Thyroid gland (tissue), 4 donors: ENCODE data around the gene UCHL5.
A peak's percentile ranks its signal among the peaks of the same experiment; 100 is the strongest.

Source experiments
- CTCF ChIP-seq, 6 experiments: fragments of 200-600 bp in 3 of 6; fragments of 450-650 bp in 3 of 6; sonication (generic) in 3 of 6; IDR thresholded peaks; one replicate each; pipeline ENCODE4 v1.5.1; 2016 to 2019; ENCODE audit warnings: antibody characterized with exemption in 6 of 6, mild to moderate bottlenecking in 2 of 6, inconsistent platforms in 1 of 6, moderate library complexity in 1 of 6
- POLR2A ChIP-seq, 2 donors: fragments of 450-650 bp; IDR thresholded peaks; one replicate each; pipeline ENCODE4 v1.6.1; 2017; ENCODE audit warnings: antibody characterized with exemption in 2 of 2, mild to moderate bottlenecking in 2 of 2, moderate library complexity in 1 of 2

- no peak for TF ChIP-seq POLR2A (IDR thresholded peaks at IDR 0.05)
- peak in 1 of 6 experiments; percentile 15 for TF ChIP-seq CTCF (IDR thresholded peaks at IDR 0.05)
Observed at GRCh38 chr1:193031431-193031830, 27.7 kb downstream of the UCHL5 start.
